HG03571 (cell line): ENCODE results near the gene PDE4D.

Experiments
- ATAC-seq: cut with Tn5 transposase; IDR thresholded peaks from one replicate; pipeline ENCODE4 v1.9.1; 2021; ENCODE audit not compliant: unreplicated experiment

PDE4D gene

GRCh38 chr5:59134471-59135163 lies 758.9 kb downstream of the PDE4D start:
- ATAC-seq: no peak

GRCh38 chr5:59133764-59134261 lies 759.7 kb downstream of the PDE4D start:
- no peak for ATAC-seq

GRCh38 chr5:59132131-59132530 lies 761.4 kb downstream of the PDE4D start:
- ATAC-seq: no peak

GRCh38 chr5:59130431-59130830 lies 763.1 kb downstream of the PDE4D start:
- ATAC-seq: no peak

- ATAC-seq: no peak
Measured at GRCh38 chr5:59128646-59129290, 764.8 kb downstream of the PDE4D start.

- ATAC-seq: no peak
Measured at GRCh38 chr5:59126708-59127573, 766.6 kb downstream of the PDE4D start.

GRCh38 chr5:59126016-59126707 lies 767.4 kb downstream of the PDE4D start:
- no peak for ATAC-seq

- no peak for ATAC-seq
Measured at GRCh38 chr5:59125011-59125961, 768.2 kb downstream of the PDE4D start.

- ATAC-seq: no peak
Measured at GRCh38 chr5:59123595-59124561, 769.6 kb downstream of the PDE4D start.

GRCh38 chr5:59119480-59119879 lies 774.0 kb downstream of the PDE4D start:
- no peak for ATAC-seq

GRCh38 chr5:59117320-59117719 lies 776.2 kb downstream of the PDE4D start:
- no peak for ATAC-seq

GRCh38 chr5:59116231-59116865 lies 777.2 kb downstream of the PDE4D start:
- no peak for ATAC-seq

GRCh38 chr5:59115345-59115744 lies 778.2 kb downstream of the PDE4D start:
- no peak for ATAC-seq

GRCh38 chr5:59109383-59109782 lies 784.1 kb downstream of the PDE4D start:
- ATAC-seq: no peak

GRCh38 chr5:59107692-59108091 lies 785.8 kb downstream of the PDE4D start:
- no peak for ATAC-seq

GRCh38 chr5:59104400-59105127 lies 789.0 kb downstream of the PDE4D start:
- no peak for ATAC-seq

- ATAC-seq: no peak
Measured at GRCh38 chr5:59103303-59103702, 790.2 kb downstream of the PDE4D start.

GRCh38 chr5:59102437-59102836 lies 791.1 kb downstream of the PDE4D start:
- ATAC-seq: no peak
